Measurements from ENCODE around the gene PTPN5.
"Not testable (repeated sequence)": the region's sequence is repeated elsewhere in the genome, so short reads cannot be mapped to it uniquely, and the experiment has no call there.

Gene PTPN5

GRCh38 chr11:18706330-18707243, 85.0 kb downstream of the PTPN5 start:
- DNase-seq = peak; percentile 50

GRCh38 chr11:18705651-18706281, 85.8 kb downstream of the PTPN5 start:
- peak; percentile 23 for DNase-seq

GRCh38 chr11:18704698-18705097, 86.9 kb downstream of the PTPN5 start:
- no peak for DNase-seq

GRCh38 chr11:18704045-18704645, 87.5 kb downstream of the PTPN5 start:
- DNase-seq = no peak

- DNase-seq = no peak
Measured at GRCh38 chr11:18703001-18703763, 88.4 kb downstream of the PTPN5 start.

GRCh38 chr11:18701614-18702216, 89.9 kb downstream of the PTPN5 start:
- DNase-seq = no peak

GRCh38 chr11:18700872-18701271, 90.7 kb downstream of the PTPN5 start:
- no peak for DNase-seq

GRCh38 chr11:18700375-18700774, 91.2 kb downstream of the PTPN5 start:
- DNase-seq = no peak

GRCh38 chr11:18699848-18700261, 91.7 kb downstream of the PTPN5 start:
- no peak for DNase-seq

GRCh38 chr11:18699269-18699596, 92.4 kb downstream of the PTPN5 start:
- DNase-seq = no peak

- peak; percentile 87 for DNase-seq
Measured at GRCh38 chr11:18698341-18699268, 93.0 kb downstream of the PTPN5 start, which contains the start of gene TMEM86A. Gene TMEM86A, plus strand, starts transcription at chr11:18698779. Its CDS starts 108 bp downstream, at chr11:18698887.

- no peak for DNase-seq
Measured at GRCh38 chr11:18697576-18697975, 94.0 kb downstream of the PTPN5 start.

GRCh38 chr11:18696638-18697225, 94.9 kb downstream of the PTPN5 start:
- DNase-seq = no peak

- no peak for DNase-seq
Measured at GRCh38 chr11:18692941-18693760, 98.4 kb downstream of the PTPN5 start.

- DNase-seq = not testable (repeated sequence)
Measured at GRCh38 chr11:18691467-18692140, 100.0 kb downstream of the PTPN5 start.

GRCh38 chr11:18684267-18684666, 107.3 kb downstream of the PTPN5 start:
- no peak for DNase-seq

- DNase-seq = no peak
Measured at GRCh38 chr11:18682466-18682865, 109.1 kb downstream of the PTPN5 start.

- DNase-seq = not testable (repeated sequence)
Measured at GRCh38 chr11:18681949-18682348, 109.6 kb downstream of the PTPN5 start.

Data from activated naive CD4-positive, alpha-beta T cell treated with anti-CD3 and anti-CD28 coated beads, Interleukin-2, amount 50 U/mL, for 16 hours (primary cell).